SH-SY5Y (cell line): ENCODE results near the gene IRF7.

Experiments used
- GATA2 ChIP-seq: IDR thresholded peaks from 2 replicates; pipeline ENCODE4 v1.6.1; 2011; ENCODE audit warnings: mild to moderate bottlenecking, low read depth, low read length
- GATA3 ChIP-seq: IDR thresholded peaks from 2 replicates; pipeline ENCODE4 v1.6.1; 2011; ENCODE audit warnings: low read depth, mild to moderate bottlenecking, low read length, moderate library complexity

Gene IRF7

GRCh38 chr11:563066-563811, 52.5 kb downstream of the IRF7 start:
- TF ChIP-seq GATA2 (no peak), GATA3 (no peak)
